ENCODE data around the gene HSPB8. TPM values are rescaled to one million over a fixed set of nuclear protein-coding genes. Genes with fewer than 3 reads are reported as not detected.
A peak's percentile ranks its signal among the peaks of the same experiment; 100 is the strongest.

The HSPB8 gene, protein sequence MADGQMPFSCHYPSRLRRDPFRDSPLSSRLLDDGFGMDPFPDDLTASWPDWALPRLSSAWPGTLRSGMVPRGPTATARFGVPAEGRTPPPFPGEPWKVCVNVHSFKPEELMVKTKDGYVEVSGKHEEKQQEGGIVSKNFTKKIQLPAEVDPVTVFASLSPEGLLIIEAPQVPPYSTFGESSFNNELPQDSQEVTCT
- total RNA-seq (100 to 1,000 TPM; 452 to 572 (median 520) TPM), polyA plus RNA-seq (567 TPM)
- long read RNA-seq, donor 1, transcript HSPB8-201 (3 exons, 2,152 nt) = major isoform, 1,689 of 1,707 reads
- long read RNA-seq, donor 1, partial matches to known transcripts = 10 of 1,707 reads
- long read RNA-seq, donor 1, other reads (novel, unspliced or antisense) = 8 of 1,707 reads
- long read RNA-seq, donor 2, transcript HSPB8-201 (3 exons, 2,152 nt) = major isoform, 1,071 of 1,106 reads
- long read RNA-seq, donor 2, transcript HSPB8-203 (2 exons, 419 nt) = minor isoform, 5 of 1,106 reads
- long read RNA-seq, donor 2, partial matches to known transcripts = 25 of 1,106 reads
- long read RNA-seq, donor 2, other reads (novel, unspliced or antisense) = 5 of 1,106 reads
- long read RNA-seq, donor 3, transcript HSPB8-201 (3 exons, 2,152 nt) = major isoform, 5,930 of 5,998 reads
- long read RNA-seq, donor 3, partial matches to known transcripts = 1 of 5,998 reads
- long read RNA-seq, donor 3, other reads (novel, unspliced or antisense) = 61 of 5,998 reads
- long read RNA-seq, donor 4, transcript HSPB8-201 (3 exons, 2,152 nt) = major isoform, 1,385 of 1,408 reads
- long read RNA-seq, donor 4, partial matches to known transcripts = 1 of 1,408 reads
- long read RNA-seq, donor 4, other reads (novel, unspliced or antisense) = 22 of 1,408 reads

DNA sequence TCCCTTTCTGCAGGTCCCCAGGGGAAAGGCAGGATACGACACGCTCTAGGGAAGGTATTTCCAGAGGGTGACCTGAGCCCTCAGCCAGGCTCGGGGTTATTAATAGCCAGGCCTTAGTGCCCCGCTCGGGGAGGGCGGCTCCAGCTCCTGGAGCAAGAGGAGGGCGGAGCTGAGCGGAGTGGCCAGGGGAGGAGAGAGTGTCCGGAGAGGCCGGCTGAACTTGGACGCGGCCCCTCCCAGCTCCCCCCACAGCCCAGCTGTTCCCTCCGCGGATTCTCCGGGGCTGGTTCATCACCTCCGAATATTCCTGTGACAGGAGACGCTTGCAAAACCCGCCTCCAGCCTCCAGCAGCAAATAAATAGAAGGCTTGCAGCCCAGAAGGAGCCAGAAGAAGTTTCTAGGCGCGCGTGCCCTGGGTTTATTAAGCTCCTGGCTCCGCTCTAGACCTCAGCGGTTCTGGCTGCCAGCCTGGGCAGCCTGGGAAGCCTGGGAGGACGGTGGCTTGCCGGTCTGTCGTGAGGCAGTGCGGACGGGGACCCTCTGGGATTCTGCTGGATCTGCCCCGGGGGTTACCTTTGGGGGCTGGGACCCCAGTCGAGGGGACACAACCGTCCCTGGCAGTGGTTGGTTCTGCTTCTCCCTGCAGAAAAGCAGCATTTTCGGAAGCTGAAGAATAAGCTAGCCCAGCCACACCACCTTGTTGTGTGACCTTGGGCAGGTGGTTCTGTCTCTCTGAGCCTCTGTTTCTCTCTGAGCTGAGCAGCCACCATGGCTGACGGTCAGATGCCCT is at the start of gene HSPB8:
Gene HSPB8, plus strand, starts transcription at position 388 of the 791 bp plus-strand sequence. Its CDS starts 382 bp downstream, at position 770.
- Histone ChIP-seq H3K4me1 (ENCODE audit: control insufficient read depth, insufficient read depth, low read length) (peaks cover 3% of the 10 kb centered on the region), H3K9me3 (ENCODE audit: control insufficient read depth, low read length) (no peaks in the 10 kb centered on the region), H3K27ac (ENCODE audit: low read length) (peak within 1 kb of the TSS; percentile 93), H3K4me3 (ENCODE audit: low read length) (peak within 1 kb of the TSS; percentile 56), H3K27me3 (ENCODE audit: control insufficient read depth, insufficient read depth) (no peaks in the 10 kb centered on the region)
- intact Hi-C loops (cut with DNase I) = no loop called here
- 3% methylated on average over 33 of the region's 33 CpGs for WGBS
- ATAC-seq = peak; percentile 94 to 95
- DNase-seq = peak; percentile 95 to 97 (median 97)

GRCh38 chr12:119129827-119130434 is 48.8 kb upstream of the HSPB8 start:
- intact Hi-C loops (cut with DNase I) = no loop called here
- Histone ChIP-seq H3K27ac (ENCODE audit: low read length) (no peak overlapping the region), H3K27me3 (ENCODE audit: control insufficient read depth, insufficient read depth) (no peaks in the 10 kb centered on the region), H3K9me3 (ENCODE audit: control insufficient read depth, low read length) (no peaks in the 10 kb centered on the region), H3K4me1 (ENCODE audit: control insufficient read depth, insufficient read depth, low read length) (no peaks in the 10 kb centered on the region), H3K4me3 (ENCODE audit: low read length) (no peak overlapping the region)
- ATAC-seq = no peak
- DNase-seq = no peak
- WGBS = 77% methylated on average over 3 of the region's 3 CpGs

- H3K4me3 ChIP-seq (ENCODE audit: low read length) = no peak overlapping the region
- DNase-seq (no peak), ATAC-seq (no peak)
- WGBS = 92% methylated on average over 10 of the region's 10 CpGs
- no peak overlapping the region for H3K27ac ChIP-seq (ENCODE audit: low read length)
- H3K27me3 ChIP-seq (ENCODE audit: control insufficient read depth, insufficient read depth) = no peaks in the 10 kb centered on the region
- H3K9me3 ChIP-seq (ENCODE audit: control insufficient read depth, low read length) = no peaks in the 10 kb centered on the region
- intact Hi-C loops (cut with DNase I) = no loop called here
- no peaks in the 10 kb centered on the region for H3K4me1 ChIP-seq (ENCODE audit: control insufficient read depth, insufficient read depth, low read length)
Observed at GRCh38 chr12:119130523-119130922, 48.2 kb upstream of the HSPB8 start.

DNA sequence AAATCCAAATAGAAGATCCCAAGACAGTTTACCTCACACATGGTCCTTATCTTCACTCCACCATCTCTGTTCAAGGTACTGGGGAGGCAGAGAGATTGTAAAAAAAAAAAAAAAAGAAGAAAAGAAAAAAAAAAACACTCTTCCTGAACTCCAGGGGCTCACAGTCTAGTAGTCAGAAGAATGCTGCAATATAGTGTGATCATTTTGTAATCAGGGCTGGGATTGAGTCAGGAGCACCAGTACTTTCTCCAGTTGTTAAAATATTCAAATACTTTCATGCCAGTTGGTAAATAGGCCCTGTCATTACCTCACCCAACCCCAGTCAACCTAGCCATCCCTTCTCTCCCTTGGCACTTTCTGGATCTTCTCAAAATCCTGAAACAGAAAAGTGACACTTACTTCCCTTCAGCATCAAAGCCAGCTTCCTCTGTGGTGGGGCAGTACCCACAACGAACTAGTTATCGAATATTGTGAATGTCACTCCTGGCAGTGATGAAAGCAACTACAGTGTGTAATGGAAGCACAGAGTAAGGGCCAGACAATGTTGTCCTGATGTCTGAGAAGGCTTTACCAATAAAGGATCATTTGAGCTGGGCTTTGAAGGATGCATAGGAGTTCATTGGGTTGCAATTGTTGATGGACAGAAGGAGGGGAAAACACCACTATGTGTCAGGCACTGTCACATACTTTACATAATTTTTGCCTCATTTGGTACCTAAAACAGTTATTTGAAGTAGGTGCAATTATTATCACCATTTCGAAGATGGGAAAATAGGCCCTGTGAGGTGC is 44.3 kb upstream of the HSPB8 start:
- no peak overlapping the region for H3K4me3 ChIP-seq (ENCODE audit: low read length)
- no peaks in the 10 kb centered on the region for H3K27me3 ChIP-seq (ENCODE audit: control insufficient read depth, insufficient read depth)
- 88% methylated on average over 3 of the region's 3 CpGs for WGBS
- no peaks in the 10 kb centered on the region for H3K9me3 ChIP-seq (ENCODE audit: control insufficient read depth, low read length)
- DNase-seq (no peak), ATAC-seq (no peak)
- no peak overlapping the region for H3K27ac ChIP-seq (ENCODE audit: low read length)
- H3K4me1 ChIP-seq (ENCODE audit: control insufficient read depth, insufficient read depth, low read length) = no peaks in the 10 kb centered on the region
- intact Hi-C loops (cut with DNase I) = no loop called here

- intact Hi-C loops (cut with DNase I) = no loop called here
- WGBS = 81% methylated on average over 4 of the region's 4 CpGs
- H3K9me3 ChIP-seq (ENCODE audit: control insufficient read depth, low read length) = no peaks in the 10 kb centered on the region
Observed at GRCh38 chr12:119136811-119137410, 41.8 kb upstream of the HSPB8 start.

DNA sequence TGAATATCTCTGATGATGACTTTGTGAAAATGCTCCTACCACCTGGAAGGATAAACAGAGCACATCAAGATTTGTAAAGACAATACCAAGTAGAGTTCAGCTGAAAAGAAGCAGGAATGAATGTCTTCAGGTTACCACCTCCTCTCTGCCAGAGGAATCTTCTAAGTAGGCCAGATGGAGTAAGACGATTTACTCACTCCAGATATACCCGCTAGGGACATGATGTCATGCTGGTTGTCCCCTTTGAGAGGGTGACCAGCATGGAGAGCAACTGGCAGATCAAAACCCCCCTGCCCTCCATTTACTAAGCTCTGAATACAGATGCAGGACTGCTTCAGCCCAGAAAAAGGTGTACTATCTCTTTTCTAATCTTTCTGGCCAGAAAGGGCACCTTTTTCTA is 39.3 kb upstream of the HSPB8 start:
- ATAC-seq (no peak), DNase-seq (no peak)
- intact Hi-C loops (cut with DNase I) = no loop called here
- Histone ChIP-seq H3K4me3 (ENCODE audit: low read length) (no peak overlapping the region), H3K27ac (ENCODE audit: low read length) (no peak overlapping the region), H3K4me1 (ENCODE audit: control insufficient read depth, insufficient read depth, low read length) (no peaks in the 10 kb centered on the region), H3K9me3 (ENCODE audit: control insufficient read depth, low read length) (no peaks in the 10 kb centered on the region), H3K27me3 (ENCODE audit: control insufficient read depth, insufficient read depth) (no peaks in the 10 kb centered on the region)
- WGBS = 75% methylated on average over 2 of the region's 2 CpGs

More at GRCh38 chr12:119136811-119137410, 41.8 kb upstream of the HSPB8 start:
- no peaks in the 10 kb centered on the region for H3K4me1 ChIP-seq (ENCODE audit: control insufficient read depth, insufficient read depth, low read length)
- no peak overlapping the region for H3K4me3 ChIP-seq (ENCODE audit: low read length)
- no peak overlapping the region for H3K27ac ChIP-seq (ENCODE audit: low read length)
- H3K27me3 ChIP-seq (ENCODE audit: control insufficient read depth, insufficient read depth) = no peaks in the 10 kb centered on the region
- ATAC-seq = no peak
- DNase-seq = no peak

GRCh38 chr12:119145367-119145766 is 33.4 kb upstream of the HSPB8 start:
- no peaks in the 10 kb centered on the region for H3K4me1 ChIP-seq (ENCODE audit: control insufficient read depth, insufficient read depth, low read length)
- ATAC-seq = no peak
- H3K4me3 ChIP-seq (ENCODE audit: low read length) = no peak overlapping the region
- no peaks in the 10 kb centered on the region for H3K27me3 ChIP-seq (ENCODE audit: control insufficient read depth, insufficient read depth)
- no peak for DNase-seq
- intact Hi-C loops (cut with DNase I) = no loop called here
- WGBS = 59% methylated on average over 13 of the region's 13 CpGs
- no peak overlapping the region for H3K27ac ChIP-seq (ENCODE audit: low read length)
- no peaks in the 10 kb centered on the region for H3K9me3 ChIP-seq (ENCODE audit: control insufficient read depth, low read length)

DNA sequence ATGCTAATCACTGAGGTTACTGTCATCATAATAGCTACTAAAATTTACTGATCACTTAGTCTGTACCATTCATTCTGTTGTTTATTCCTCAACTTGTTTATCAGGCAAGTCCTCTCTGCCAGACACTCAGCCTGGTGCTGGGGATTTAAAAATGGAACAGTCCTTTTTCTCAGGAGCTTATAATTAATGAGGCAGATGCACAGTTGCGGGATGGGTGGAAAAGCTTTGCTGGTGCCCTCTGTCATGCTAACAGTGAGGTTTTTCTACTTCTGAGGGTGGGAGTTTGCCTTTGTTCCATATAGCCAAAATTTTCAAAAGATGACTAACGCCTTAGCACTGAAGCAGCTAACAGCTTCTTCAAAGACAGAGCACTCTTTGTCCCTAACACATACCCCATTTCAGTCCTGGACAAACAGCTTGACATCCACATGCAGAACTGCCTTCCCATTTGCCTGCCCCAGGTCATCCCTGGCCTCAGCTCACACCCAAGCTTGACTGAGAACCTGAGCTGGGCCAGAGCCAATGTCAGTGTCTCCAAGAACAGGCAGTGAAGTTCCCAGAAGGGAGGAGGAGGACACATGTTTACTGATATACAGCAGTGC is 30.8 kb upstream of the HSPB8 start:
- peak; percentile 43 to 62 for ATAC-seq
- Histone ChIP-seq H3K4me3 (ENCODE audit: low read length) (no peak overlapping the region), H3K9me3 (ENCODE audit: control insufficient read depth, low read length) (no peaks in the 10 kb centered on the region), H3K4me1 (ENCODE audit: control insufficient read depth, insufficient read depth, low read length) (no peaks in the 10 kb centered on the region), H3K27me3 (ENCODE audit: control insufficient read depth, insufficient read depth) (no peaks in the 10 kb centered on the region), H3K27ac (ENCODE audit: low read length) (no peak overlapping the region)
- 49% methylated on average over 2 of the region's 2 CpGs for WGBS
- DNase-seq = peak in 1 of 3 donors; percentile 50
- intact Hi-C loops (cut with DNase I) = no loop called here

GRCh38 chr12:119149270-119149669 is 29.5 kb upstream of the HSPB8 start:
- Histone ChIP-seq H3K27ac (ENCODE audit: low read length) (no peak overlapping the region), H3K4me3 (ENCODE audit: low read length) (no peak overlapping the region), H3K27me3 (ENCODE audit: control insufficient read depth, insufficient read depth) (no peaks in the 10 kb centered on the region), H3K9me3 (ENCODE audit: control insufficient read depth, low read length) (no peaks in the 10 kb centered on the region), H3K4me1 (ENCODE audit: control insufficient read depth, insufficient read depth, low read length) (no peaks in the 10 kb centered on the region)
- intact Hi-C loops (cut with DNase I) = no loop called here
- ATAC-seq (no peak), DNase-seq (no peak)
- WGBS = 78% methylated on average over 7 of the region's 7 CpGs
